ENCODE measurements around the gene TPRG1.

DNA sequence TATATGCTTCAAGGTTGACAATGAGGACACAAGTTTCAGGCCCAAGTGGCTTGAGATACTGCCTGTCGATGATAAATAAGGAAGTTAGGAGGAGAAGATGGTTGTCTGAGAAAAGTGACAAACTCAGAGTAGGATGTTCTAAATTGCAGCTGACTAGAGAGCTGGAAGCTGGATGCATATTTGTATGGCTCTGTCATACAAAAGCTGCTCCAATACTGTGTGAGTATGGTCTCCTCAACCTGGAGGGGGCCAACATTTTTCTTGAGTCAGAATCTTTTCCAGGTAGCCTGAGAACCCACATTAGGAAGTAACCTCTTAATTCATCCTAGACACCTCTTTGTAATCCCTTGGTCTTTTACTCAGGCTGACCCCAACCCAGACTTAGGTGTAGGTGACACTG, 28.4 kb upstream of the TPRG1 start:
- TF ChIP-seq, protein P1, sequence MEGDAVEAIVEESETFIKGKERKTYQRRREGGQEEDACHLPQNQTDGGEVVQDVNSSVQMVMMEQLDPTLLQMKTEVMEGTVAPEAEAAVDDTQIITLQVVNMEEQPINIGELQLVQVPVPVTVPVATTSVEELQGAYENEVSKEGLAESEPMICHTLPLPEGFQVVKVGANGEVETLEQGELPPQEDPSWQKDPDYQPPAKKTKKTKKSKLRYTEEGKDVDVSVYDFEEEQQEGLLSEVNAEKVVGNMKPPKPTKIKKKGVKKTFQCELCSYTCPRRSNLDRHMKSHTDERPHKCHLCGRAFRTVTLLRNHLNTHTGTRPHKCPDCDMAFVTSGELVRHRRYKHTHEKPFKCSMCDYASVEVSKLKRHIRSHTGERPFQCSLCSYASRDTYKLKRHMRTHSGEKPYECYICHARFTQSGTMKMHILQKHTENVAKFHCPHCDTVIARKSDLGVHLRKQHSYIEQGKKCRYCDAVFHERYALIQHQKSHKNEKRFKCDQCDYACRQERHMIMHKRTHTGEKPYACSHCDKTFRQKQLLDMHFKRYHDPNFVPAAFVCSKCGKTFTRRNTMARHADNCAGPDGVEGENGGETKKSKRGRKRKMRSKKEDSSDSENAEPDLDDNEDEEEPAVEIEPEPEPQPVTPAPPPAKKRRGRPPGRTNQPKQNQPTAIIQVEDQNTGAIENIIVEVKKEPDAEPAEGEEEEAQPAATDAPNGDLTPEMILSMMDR (conservative IDR thresholded peaks at IDR 0.05), result no peak
- no peak for TF ChIP-seq ZFX (IDR thresholded peaks at IDR 0.05)
